ENCODE measurements around the gene PTPRT.

Gene PTPRT

GRCh38 chr20:42611889-42612837 lies 577.5 kb downstream of the PTPRT start:
- no peak for DNase-seq (ENCODE audit: low read depth)
- TF ChIP-seq, protein P1, sequence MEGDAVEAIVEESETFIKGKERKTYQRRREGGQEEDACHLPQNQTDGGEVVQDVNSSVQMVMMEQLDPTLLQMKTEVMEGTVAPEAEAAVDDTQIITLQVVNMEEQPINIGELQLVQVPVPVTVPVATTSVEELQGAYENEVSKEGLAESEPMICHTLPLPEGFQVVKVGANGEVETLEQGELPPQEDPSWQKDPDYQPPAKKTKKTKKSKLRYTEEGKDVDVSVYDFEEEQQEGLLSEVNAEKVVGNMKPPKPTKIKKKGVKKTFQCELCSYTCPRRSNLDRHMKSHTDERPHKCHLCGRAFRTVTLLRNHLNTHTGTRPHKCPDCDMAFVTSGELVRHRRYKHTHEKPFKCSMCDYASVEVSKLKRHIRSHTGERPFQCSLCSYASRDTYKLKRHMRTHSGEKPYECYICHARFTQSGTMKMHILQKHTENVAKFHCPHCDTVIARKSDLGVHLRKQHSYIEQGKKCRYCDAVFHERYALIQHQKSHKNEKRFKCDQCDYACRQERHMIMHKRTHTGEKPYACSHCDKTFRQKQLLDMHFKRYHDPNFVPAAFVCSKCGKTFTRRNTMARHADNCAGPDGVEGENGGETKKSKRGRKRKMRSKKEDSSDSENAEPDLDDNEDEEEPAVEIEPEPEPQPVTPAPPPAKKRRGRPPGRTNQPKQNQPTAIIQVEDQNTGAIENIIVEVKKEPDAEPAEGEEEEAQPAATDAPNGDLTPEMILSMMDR (IDR thresholded peaks at IDR 0.05; ENCODE audit: insufficient read depth, low read depth, low read length, missing control alignments): no peak
- H3K4me3 ChIP-seq (ENCODE audit: low read depth, low read length): no peak overlapping the region

GRCh38 chr20:42611423-42611822 lies 578.3 kb downstream of the PTPRT start:
- TF ChIP-seq, protein P1 (IDR thresholded peaks at IDR 0.05; ENCODE audit: insufficient read depth, low read depth, low read length, missing control alignments): no peak
- H3K4me3 ChIP-seq (ENCODE audit: low read depth, low read length): no peak overlapping the region
- DNase-seq (ENCODE audit: low read depth): no peak

GRCh38 chr20:42610070-42610469 lies 579.6 kb downstream of the PTPRT start:
- H3K4me3 ChIP-seq (ENCODE audit: low read depth, low read length): no peak overlapping the region
- DNase-seq (ENCODE audit: low read depth): no peak
- TF ChIP-seq, protein P1 (IDR thresholded peaks at IDR 0.05; ENCODE audit: insufficient read depth, low read depth, low read length, missing control alignments): no peak

DNA sequence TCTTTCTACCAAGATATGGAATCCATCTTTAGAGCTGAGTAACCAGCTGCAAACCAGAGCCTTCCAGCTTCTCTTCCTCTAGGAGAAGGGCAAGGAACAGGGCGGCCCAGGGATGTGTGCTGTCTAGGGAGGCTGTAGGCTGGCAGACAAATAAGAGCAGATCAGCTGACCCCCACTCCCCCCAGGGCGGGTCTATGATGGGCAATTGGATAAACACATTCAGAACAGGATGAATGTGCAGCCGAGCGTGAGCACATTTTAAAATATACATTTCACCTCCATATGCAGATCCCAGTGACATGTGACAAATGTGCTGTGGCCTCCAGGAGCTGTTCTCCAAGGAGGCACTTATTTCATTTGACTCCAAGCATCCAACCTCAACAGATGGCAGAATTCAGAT lies 580.1 kb downstream of the PTPRT start:
- no peak overlapping the region for H3K4me3 ChIP-seq (ENCODE audit: low read depth, low read length)
- TF ChIP-seq, protein P1 (IDR thresholded peaks at IDR 0.05; ENCODE audit: insufficient read depth, low read depth, low read length, missing control alignments): no peak
- no peak for DNase-seq (ENCODE audit: low read depth)

DNA sequence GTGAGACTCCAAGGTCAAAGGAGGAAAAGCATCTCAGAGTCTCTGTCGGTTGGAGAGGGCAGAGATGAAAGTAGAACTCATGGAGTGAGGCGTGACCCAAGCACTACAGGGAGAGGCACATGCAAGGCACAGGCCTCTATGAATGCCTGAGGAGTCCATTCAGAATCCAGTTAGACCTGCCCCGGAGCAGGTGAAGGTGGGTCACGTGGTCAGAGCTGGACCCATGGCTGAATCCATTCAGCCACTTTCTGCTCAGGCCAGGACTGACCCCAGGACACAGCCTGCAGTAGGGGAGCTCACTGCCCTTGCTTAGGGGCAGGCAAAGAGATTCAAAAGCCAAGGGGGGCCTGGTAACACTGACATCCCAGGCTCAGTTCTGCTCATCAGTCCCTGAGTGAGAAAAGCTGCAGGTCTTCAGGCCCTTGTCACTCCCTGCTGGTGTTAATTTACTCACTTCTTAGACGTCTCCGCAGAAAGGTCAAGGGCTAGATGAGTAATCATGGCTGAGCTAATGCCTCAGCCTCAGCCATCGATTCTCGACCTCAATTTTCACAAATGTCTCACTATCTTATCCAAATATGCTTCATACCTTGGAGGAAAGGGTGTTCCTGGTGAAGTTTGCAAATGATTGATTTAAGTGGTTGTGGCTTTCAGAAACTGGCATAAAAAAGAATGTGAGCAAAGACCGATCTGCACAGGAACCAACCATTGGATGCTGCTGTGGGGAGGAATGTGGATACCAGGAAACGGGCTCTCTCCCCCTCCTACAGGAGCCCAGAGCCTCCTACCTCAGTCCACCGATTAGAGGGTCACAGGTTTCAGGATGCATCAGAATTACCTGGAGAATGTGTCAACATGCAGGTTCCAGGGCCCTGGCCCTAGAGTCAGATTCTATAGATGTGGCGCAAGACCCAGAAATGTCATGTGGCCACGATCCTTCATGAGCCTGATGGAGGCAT lies 584.4 kb downstream of the PTPRT start:
- TF ChIP-seq, protein P1 (IDR thresholded peaks at IDR 0.05; ENCODE audit: insufficient read depth, low read depth, low read length, missing control alignments): no peak
- no peak for DNase-seq (ENCODE audit: low read depth)

GRCh38 chr20:42603655-42604054 lies 586.1 kb downstream of the PTPRT start:
- no peak for DNase-seq (ENCODE audit: low read depth)
- H3K4me3 ChIP-seq (ENCODE audit: low read depth, low read length): no peak overlapping the region
- TF ChIP-seq, protein P1 (IDR thresholded peaks at IDR 0.05; ENCODE audit: insufficient read depth, low read depth, low read length, missing control alignments): no peak

More for the DNA sequence above, 584.4 kb downstream of the PTPRT start:
- no peak overlapping the region for H3K4me3 ChIP-seq (ENCODE audit: low read depth, low read length)
